OCI-LY3 (cell line): ENCODE data around the gene DIPK2A.
A peak's percentile ranks its signal among the peaks of the same experiment; 100 is the strongest.

Experiments
- H2AFZ ChIP-seq: fragments of 200-600, 300-600 bp; shearing (Covaris generic); 2 replicates; pipeline ENCODE4 v1.6.0; 2014; ENCODE audit warnings: antibody characterized with exemption, low read depth, low read length
- H3K27ac ChIP-seq: fragments of 200-600, 300-600 bp; sonication (generic); 2 replicates; pipeline ENCODE4 v1.5.1; 2014; ENCODE audit warnings: mild to moderate bottlenecking, low read length, moderate library complexity, mixed read lengths
- H3K27me3 ChIP-seq: fragments of 200-600, 300-600 bp; sonication (generic); 2 replicates; pipeline ENCODE4 v1.6.1; 2014; ENCODE audit warnings: low read depth, low read length, mixed read lengths
- H3K36me3 ChIP-seq: fragments of 200-600, 300-600 bp; sonication (generic); replicated peaks from 2 replicates; pipeline ENCODE3; 2014; ENCODE audit warnings: low read depth, low read length, mixed read lengths
- H3K4me1 ChIP-seq: fragments of 300-600, 200-600 bp; sonication (generic); 2 replicates; pipeline ENCODE4 v1.6.1; 2014; ENCODE audit warnings: low read length, mixed read lengths
- H3K4me2 ChIP-seq: fragments of 200-600, 300-600 bp; sonication (generic); 2 replicates; pipeline ENCODE4 v1.6.1; 2014; ENCODE audit warnings: low read length, mixed read lengths
- H3K4me3 ChIP-seq: fragments of 300-600, 200-600 bp; sonication (generic); 2 replicates; pipeline ENCODE4 v1.5.1; 2014; ENCODE audit warnings: antibody characterized with exemption, mild to moderate bottlenecking, low read length, moderate library complexity
- H3K79me2 ChIP-seq: fragments of 300-600, 200-600 bp; shearing (Covaris generic); 2 replicates; pipeline ENCODE4 v1.6.1; 2014; ENCODE audit warnings: mild to moderate bottlenecking, low read length, mixed read lengths
- H3K9ac ChIP-seq: fragments of 300-600, 200-600 bp; shearing (Covaris generic); 2 replicates; pipeline ENCODE4 v1.6.0; 2014; ENCODE audit warnings: mild to moderate bottlenecking, low read length, moderate library complexity
- H3K9me3 ChIP-seq: fragments of 200-600, 300-600 bp; shearing (Covaris generic); 2 replicates; pipeline ENCODE4 v1.6.1; 2014; ENCODE audit warnings: low read length, mixed read lengths; ENCODE audit not compliant: insufficient read depth
- H4K20me1 ChIP-seq: fragments of 200-600, 300-600 bp; sonication (generic); 2 replicates; pipeline ENCODE4 v1.6.1; 2016; ENCODE audit warnings: low read length, mixed read lengths; ENCODE audit not compliant: insufficient read depth
- CTCF ChIP-seq: fragments of 200-600, 300-600 bp; sonication (generic); IDR thresholded peaks from 2 replicates; pipeline ENCODE4 v1.5.1; 2014; ENCODE audit warnings: antibody characterized with exemption, low read length, low read depth
- EZH2phosphoT487 ChIP-seq: fragments of 200-600 bp; shearing (Covaris generic); IDR thresholded peaks from 2 replicates; pipeline ENCODE4 v1.6.1; 2018; ENCODE audit warnings: antibody characterized with exemption, mixed run types, low read depth

DIPK2A gene

DNA sequence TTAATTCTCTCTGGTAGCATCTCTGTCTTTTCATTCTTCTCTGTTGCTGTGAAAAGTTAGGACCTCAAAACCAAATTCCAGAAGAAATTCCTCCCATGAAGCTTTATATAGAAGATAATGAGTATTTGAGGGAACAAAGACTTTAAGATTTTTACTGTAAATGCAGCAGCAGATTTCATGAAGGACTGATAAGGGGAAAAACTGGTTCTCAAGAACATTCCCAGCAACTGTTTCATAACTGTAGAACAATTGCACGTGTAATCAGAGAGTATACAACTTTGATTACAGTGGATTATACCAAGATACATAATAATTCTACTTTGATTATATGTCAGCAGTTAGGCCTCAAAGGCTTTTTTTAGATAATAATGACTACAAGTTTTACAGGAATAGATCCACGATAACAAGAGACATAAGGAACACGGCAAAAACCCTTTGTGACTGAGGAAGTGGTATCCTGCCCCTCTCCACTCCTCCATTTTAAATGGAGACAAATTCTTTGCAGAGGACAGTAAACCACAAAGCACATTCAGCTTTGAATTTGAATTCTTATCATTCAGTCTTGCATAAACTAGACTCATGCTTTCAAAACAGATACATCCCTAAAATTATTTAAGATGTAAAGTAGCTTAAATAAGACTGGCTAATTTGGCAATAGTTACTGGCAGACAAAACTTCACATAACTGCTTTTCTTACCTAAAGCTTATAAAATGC lies 42.9 kb upstream of the DIPK2A start:
- 0 out of 2 replicates have a peak, but pooled peaks cover 6% of the 10 kb centered on the region for H3K27me3 ChIP-seq
- H3K4me2 ChIP-seq = no peak overlapping the region
- peaks cover 4% of the 10 kb centered on the region for H3K36me3 ChIP-seq
- no peaks in the 10 kb centered on the region for H4K20me1 ChIP-seq
- no peaks in the 10 kb centered on the region for H3K79me2 ChIP-seq
- no peak overlapping the region for H3K9ac ChIP-seq
- TF ChIP-seq EZH2phosphoT487 (no peak), CTCF (no peak)
- H3K4me1 ChIP-seq = peaks cover 28% of the 10 kb centered on the region
- H3K4me3 ChIP-seq = no peak overlapping the region
- H2AFZ ChIP-seq = no peak overlapping the region
- no peaks in the 10 kb centered on the region for H3K9me3 ChIP-seq
- H3K27ac ChIP-seq = no peak overlapping the region

DNA sequence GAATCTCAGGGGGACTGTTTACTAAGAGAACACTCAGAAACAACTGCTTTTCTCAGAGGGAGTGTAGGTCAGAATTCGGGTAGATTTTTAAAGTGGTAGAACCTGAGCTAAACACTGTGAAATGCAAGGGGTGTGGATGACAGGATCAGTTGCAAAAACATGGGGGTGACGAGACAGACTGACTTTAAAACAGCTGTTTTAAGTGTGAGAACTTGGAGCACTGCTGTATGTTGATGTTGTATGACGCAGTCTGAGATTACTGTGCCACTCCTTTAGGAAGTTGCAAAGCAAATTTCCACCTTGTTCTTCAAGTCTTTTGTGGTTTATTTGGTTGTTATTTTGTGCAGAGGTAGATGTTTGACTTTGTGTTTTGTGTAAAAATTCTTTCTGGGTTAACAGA lies 36.8 kb upstream of the DIPK2A start:
- H3K4me2 ChIP-seq = no peak overlapping the region
- H3K27ac ChIP-seq = no peak overlapping the region
- H3K79me2 ChIP-seq = no peaks in the 10 kb centered on the region
- H3K9ac ChIP-seq = no peak overlapping the region
- H2AFZ ChIP-seq = 0 out of 2 replicates have a peak overlapping the region, but pooled peaks have one; percentile 34
- no peaks in the 10 kb centered on the region for H4K20me1 ChIP-seq
- H3K4me3 ChIP-seq = no peak overlapping the region
- no peaks in the 10 kb centered on the region for H3K27me3 ChIP-seq
- H3K36me3 ChIP-seq = no peaks in the 10 kb centered on the region
- H3K4me1 ChIP-seq = no peaks in the 10 kb centered on the region
- TF ChIP-seq CTCF (no peak), EZH2phosphoT487 (no peak)
- no peaks in the 10 kb centered on the region for H3K9me3 ChIP-seq

- Histone ChIP-seq H3K4me2 (no peak overlapping the region), H4K20me1 (no peaks in the 10 kb centered on the region), H3K27ac (no peak overlapping the region), H3K9ac (no peak overlapping the region), H3K79me2 (no peaks in the 10 kb centered on the region), H2AFZ (0 out of 2 replicates have a peak overlapping the region, but pooled peaks have one; percentile 34), H3K36me3 (no peaks in the 10 kb centered on the region), H3K9me3 (no peaks in the 10 kb centered on the region), H3K27me3 (no peaks in the 10 kb centered on the region), H3K4me1 (no peaks in the 10 kb centered on the region), H3K4me3 (no peak overlapping the region)
- TF ChIP-seq CTCF (no peak), EZH2phosphoT487 (no peak)
These were observed 35.9 kb upstream of the DIPK2A start for GRCh38 chr3:143935678-143936077.

- TF ChIP-seq CTCF (no peak), EZH2phosphoT487 (no peak)
- Histone ChIP-seq H3K4me3 (no peak overlapping the region), H3K9me3 (no peaks in the 10 kb centered on the region), H3K9ac (no peak overlapping the region), H3K4me2 (no peak overlapping the region), H3K4me1 (no peaks in the 10 kb centered on the region), H3K36me3 (no peaks in the 10 kb centered on the region), H2AFZ (no peak overlapping the region), H4K20me1 (no peaks in the 10 kb centered on the region), H3K27me3 (no peaks in the 10 kb centered on the region), H3K27ac (no peak overlapping the region), H3K79me2 (no peaks in the 10 kb centered on the region)
These were observed 20.8 kb upstream of the DIPK2A start for GRCh38 chr3:143950810-143951209.
